Tibial nerve (tissue), 4 donors: ENCODE measurements around the gene CHTF18.

Experiments used
- EP300 ChIP-seq, 2 donors: sonication (generic); formaldehyde crosslinking; IDR thresholded peaks; one replicate each; pipeline ENCODE4 v1.6.1; 2017; ENCODE audit warnings: antibody characterized with exemption in 2 of 2, mild to moderate bottlenecking in 1 of 2
- POLR2A ChIP-seq, 2 donors: fragments of 450-650 bp; IDR thresholded peaks; one replicate each; pipeline ENCODE4 v1.6.1; 2017; ENCODE audit warnings: antibody characterized with exemption in 2 of 2, mild to moderate bottlenecking in 2 of 2, moderate library complexity in 2 of 2
- TF ChIP-seq, protein P1 (sequence below), 5 experiments: fragments of 200-600 bp in 3 of 5; fragments of 450-650 bp in 2 of 5; sonication (generic) in 3 of 5; IDR thresholded peaks; one replicate each; pipeline ENCODE4 v1.5.1; 2016 to 2019; ENCODE audit warnings: antibody characterized with exemption in 5 of 5, mild to moderate bottlenecking in 3 of 5, moderate library complexity in 2 of 5

DNA sequence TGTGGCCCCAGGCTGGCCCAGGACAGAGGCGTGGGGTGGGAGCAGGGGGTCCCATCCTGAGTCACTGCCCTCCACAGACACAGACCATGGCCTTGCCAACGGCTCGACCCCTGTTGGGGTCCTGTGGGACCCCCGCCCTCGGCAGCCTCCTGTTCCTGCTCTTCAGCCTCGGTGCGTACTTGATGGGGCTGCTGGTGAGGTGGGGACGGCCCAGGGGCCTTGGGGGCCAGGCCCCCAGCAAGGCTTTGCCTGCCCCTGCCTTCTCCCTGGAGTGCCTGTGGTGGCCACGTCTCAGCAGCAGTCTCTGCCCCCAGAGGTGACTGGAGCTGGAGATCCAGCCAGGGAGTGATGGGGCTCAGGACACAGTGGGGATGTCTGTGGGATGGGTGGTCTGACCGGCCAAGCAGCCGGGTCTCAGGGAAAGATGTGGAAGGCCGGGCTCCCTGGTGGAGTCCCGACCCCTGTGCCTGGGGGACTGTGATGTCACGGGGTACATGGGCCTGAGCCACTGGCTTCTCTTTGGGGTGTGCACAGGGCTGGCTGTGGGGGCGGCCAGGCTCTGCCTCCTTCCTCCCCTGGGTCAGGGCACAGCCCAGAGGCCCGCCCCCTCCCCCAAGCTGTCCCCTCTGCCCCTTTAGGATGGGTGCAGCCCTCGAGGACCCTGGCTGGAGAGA is 25.7 kb upstream of the CHTF18 start:
- TF ChIP-seq POLR2A (IDR thresholded peaks at IDR 0.05) (no peak), EP300 (IDR thresholded peaks at IDR 0.05) (no peak)
- TF ChIP-seq, protein P1, sequence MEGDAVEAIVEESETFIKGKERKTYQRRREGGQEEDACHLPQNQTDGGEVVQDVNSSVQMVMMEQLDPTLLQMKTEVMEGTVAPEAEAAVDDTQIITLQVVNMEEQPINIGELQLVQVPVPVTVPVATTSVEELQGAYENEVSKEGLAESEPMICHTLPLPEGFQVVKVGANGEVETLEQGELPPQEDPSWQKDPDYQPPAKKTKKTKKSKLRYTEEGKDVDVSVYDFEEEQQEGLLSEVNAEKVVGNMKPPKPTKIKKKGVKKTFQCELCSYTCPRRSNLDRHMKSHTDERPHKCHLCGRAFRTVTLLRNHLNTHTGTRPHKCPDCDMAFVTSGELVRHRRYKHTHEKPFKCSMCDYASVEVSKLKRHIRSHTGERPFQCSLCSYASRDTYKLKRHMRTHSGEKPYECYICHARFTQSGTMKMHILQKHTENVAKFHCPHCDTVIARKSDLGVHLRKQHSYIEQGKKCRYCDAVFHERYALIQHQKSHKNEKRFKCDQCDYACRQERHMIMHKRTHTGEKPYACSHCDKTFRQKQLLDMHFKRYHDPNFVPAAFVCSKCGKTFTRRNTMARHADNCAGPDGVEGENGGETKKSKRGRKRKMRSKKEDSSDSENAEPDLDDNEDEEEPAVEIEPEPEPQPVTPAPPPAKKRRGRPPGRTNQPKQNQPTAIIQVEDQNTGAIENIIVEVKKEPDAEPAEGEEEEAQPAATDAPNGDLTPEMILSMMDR (IDR thresholded peaks at IDR 0.05): no peak
